Activated naive CD8-positive, alpha-beta T cell (primary cell): ENCODE results near the gene DYNC2H1.
"Not testable (repeated sequence)": the region's sequence is repeated elsewhere in the genome, so short reads cannot be mapped to it uniquely, and the experiment has no call there.

ENCODE experiments used
- H3K27ac Mint-ChIP-seq: one replicate; pipeline ENCODE4 v1.8.0; 2021; ENCODE audit warnings: mixed read lengths
- H3K27me3 Mint-ChIP-seq: one replicate; pipeline ENCODE4 v1.8.0; 2021; ENCODE audit warnings: mixed read lengths
- H3K36me3 Mint-ChIP-seq: one replicate; pipeline ENCODE4 v1.8.0; 2021; ENCODE audit warnings: mixed read lengths
- H3K4me1 Mint-ChIP-seq: one replicate; pipeline ENCODE4 v1.8.0; 2021; ENCODE audit warnings: low read depth, mixed read lengths
- H3K4me3 Mint-ChIP-seq: one replicate; pipeline ENCODE4 v1.8.0; 2021; ENCODE audit warnings: mild to moderate bottlenecking, mixed read lengths
- H3K9me3 Mint-ChIP-seq: one replicate; pipeline ENCODE4 v1.8.0; 2021; ENCODE audit warnings: low read depth, mixed read lengths

DYNC2H1 gene

GRCh38 chr11:103091801-103092524 lies 17.3 kb upstream of the DYNC2H1 start, which contains the start of gene DCUN1D5:
TSS of gene DCUN1D5 (minus strand) at chr11:103092160. CDS start at chr11:103091872, 288 bp downstream.
- peaks cover 10% of the 10 kb centered on the region for H3K27me3 Mint-ChIP-seq
- H3K9me3 Mint-ChIP-seq, result no peaks in the 10 kb centered on the region
- H3K36me3 Mint-ChIP-seq, result peaks cover 7% of the 10 kb centered on the region
- peak within 1 kb of the TSS; percentile 94 for H3K4me3 Mint-ChIP-seq
- peak within 1 kb of the TSS; percentile 92 for H3K27ac Mint-ChIP-seq
- peaks cover 30% of the 10 kb centered on the region for H3K4me1 Mint-ChIP-seq

- H3K4me1 Mint-ChIP-seq, result peaks cover 6% of the 10 kb centered on the region
- H3K27me3 Mint-ChIP-seq, result peaks cover 34% of the 10 kb centered on the region
- no peak overlapping the region for H3K4me3 Mint-ChIP-seq
- H3K36me3 Mint-ChIP-seq, result peaks cover 2% of the 10 kb centered on the region
- no peaks in the 10 kb centered on the region for H3K9me3 Mint-ChIP-seq
- no peak overlapping the region for H3K27ac Mint-ChIP-seq
Measured at GRCh38 chr11:103097279-103097678, 11.9 kb upstream of the DYNC2H1 start.

GRCh38 chr11:103109818-103110388 lies 677 bp downstream of the DYNC2H1 start:
- Mint-ChIP-seq H3K27ac (peak overlapping the region; percentile 86), H3K9me3 (no peaks in the 10 kb centered on the region), H3K36me3 (peaks cover 3% of the 10 kb centered on the region), H3K4me3 (peak overlapping the region; percentile 99), H3K4me1 (peaks cover 18% of the 10 kb centered on the region), H3K27me3 (no peaks in the 10 kb centered on the region)

- Mint-ChIP-seq H3K9me3 (no peaks in the 10 kb centered on the region), H3K27ac (no peak overlapping the region), H3K4me3 (peak overlapping the region; percentile 99), H3K4me1 (peaks cover 18% of the 10 kb centered on the region), H3K36me3 (peaks cover 3% of the 10 kb centered on the region), H3K27me3 (no peaks in the 10 kb centered on the region)
Measured at GRCh38 chr11:103110391-103110790, 1.2 kb downstream of the DYNC2H1 start.

GRCh38 chr11:103111400-103111799 lies 2.2 kb downstream of the DYNC2H1 start:
- H3K27me3 Mint-ChIP-seq, result no peaks in the 10 kb centered on the region
- H3K4me3 Mint-ChIP-seq, result no peak overlapping the region
- H3K4me1 Mint-ChIP-seq, result peaks cover 18% of the 10 kb centered on the region
- H3K9me3 Mint-ChIP-seq, result no peaks in the 10 kb centered on the region
- H3K27ac Mint-ChIP-seq, result no peak overlapping the region
- H3K36me3 Mint-ChIP-seq, result peaks cover 3% of the 10 kb centered on the region

GRCh38 chr11:103112364-103112763 lies 3.1 kb downstream of the DYNC2H1 start:
- H3K27me3 Mint-ChIP-seq, result no peaks in the 10 kb centered on the region
- no peak overlapping the region for H3K4me3 Mint-ChIP-seq
- H3K27ac Mint-ChIP-seq, result no peak overlapping the region
- H3K4me1 Mint-ChIP-seq, result peaks cover 18% of the 10 kb centered on the region
- peaks cover 3% of the 10 kb centered on the region for H3K36me3 Mint-ChIP-seq
- H3K9me3 Mint-ChIP-seq, result no peaks in the 10 kb centered on the region

- Mint-ChIP-seq H3K4me1 (peaks cover 4% of the 10 kb centered on the region), H3K4me3 (no peak overlapping the region), H3K27ac (no peak overlapping the region), H3K36me3 (peaks cover 3% of the 10 kb centered on the region), H3K9me3 (no peaks in the 10 kb centered on the region), H3K27me3 (no peaks in the 10 kb centered on the region)
Measured at GRCh38 chr11:103114836-103115235, 5.6 kb downstream of the DYNC2H1 start.

- H3K4me3 Mint-ChIP-seq, result no peak overlapping the region
- no peak overlapping the region for H3K27ac Mint-ChIP-seq
- peaks cover 11% of the 10 kb centered on the region for H3K36me3 Mint-ChIP-seq
- H3K4me1 Mint-ChIP-seq, result no peaks in the 10 kb centered on the region
- H3K27me3 Mint-ChIP-seq, result no peaks in the 10 kb centered on the region
- no peaks in the 10 kb centered on the region for H3K9me3 Mint-ChIP-seq
Measured at GRCh38 chr11:103125462-103125861, 16.2 kb downstream of the DYNC2H1 start.

GRCh38 chr11:103141986-103142385 lies 32.8 kb downstream of the DYNC2H1 start:
- H3K27ac Mint-ChIP-seq, H3K9me3 Mint-ChIP-seq, H3K4me1 Mint-ChIP-seq, H3K27me3 Mint-ChIP-seq, H3K4me3 Mint-ChIP-seq, H3K36me3 Mint-ChIP-seq: not testable (repeated sequence)

- Mint-ChIP-seq H3K4me3 (no peak overlapping the region), H3K4me1 (no peaks in the 10 kb centered on the region), H3K9me3 (no peaks in the 10 kb centered on the region), H3K36me3 (peaks cover 9% of the 10 kb centered on the region), H3K27me3 (no peaks in the 10 kb centered on the region), H3K27ac (no peak overlapping the region)
Measured at GRCh38 chr11:103147627-103148026, 38.4 kb downstream of the DYNC2H1 start.

- H3K4me3 Mint-ChIP-seq, result no peak overlapping the region
- H3K27me3 Mint-ChIP-seq, result no peaks in the 10 kb centered on the region
- no peaks in the 10 kb centered on the region for H3K9me3 Mint-ChIP-seq
- peaks cover 9% of the 10 kb centered on the region for H3K36me3 Mint-ChIP-seq
- no peak overlapping the region for H3K27ac Mint-ChIP-seq
- H3K4me1 Mint-ChIP-seq, result no peaks in the 10 kb centered on the region
Measured at GRCh38 chr11:103157542-103157941, 48.3 kb downstream of the DYNC2H1 start.

- no peaks in the 10 kb centered on the region for H3K9me3 Mint-ChIP-seq
- no peaks in the 10 kb centered on the region for H3K27me3 Mint-ChIP-seq
- no peak overlapping the region for H3K27ac Mint-ChIP-seq
- H3K4me1 Mint-ChIP-seq, result no peaks in the 10 kb centered on the region
- no peaks in the 10 kb centered on the region for H3K36me3 Mint-ChIP-seq
- H3K4me3 Mint-ChIP-seq, result no peak overlapping the region
Measured at GRCh38 chr11:103164093-103164796, 55.0 kb downstream of the DYNC2H1 start.

GRCh38 chr11:103167166-103167565 lies 57.9 kb downstream of the DYNC2H1 start:
- Mint-ChIP-seq H3K27me3 (no peaks in the 10 kb centered on the region), H3K36me3 (peaks cover 2% of the 10 kb centered on the region), H3K4me3 (no peak overlapping the region), H3K27ac (no peak overlapping the region), H3K4me1 (no peaks in the 10 kb centered on the region), H3K9me3 (no peaks in the 10 kb centered on the region)

GRCh38 chr11:103170865-103171264 lies 61.6 kb downstream of the DYNC2H1 start:
- no peaks in the 10 kb centered on the region for H3K27me3 Mint-ChIP-seq
- H3K4me3 Mint-ChIP-seq, result no peak overlapping the region
- H3K4me1 Mint-ChIP-seq, result no peaks in the 10 kb centered on the region
- no peaks in the 10 kb centered on the region for H3K9me3 Mint-ChIP-seq
- H3K27ac Mint-ChIP-seq, result no peak overlapping the region
- peaks cover 2% of the 10 kb centered on the region for H3K36me3 Mint-ChIP-seq

GRCh38 chr11:103175461-103176129 lies 66.4 kb downstream of the DYNC2H1 start:
- no peaks in the 10 kb centered on the region for H3K9me3 Mint-ChIP-seq
- H3K27ac Mint-ChIP-seq, result no peak overlapping the region
- no peaks in the 10 kb centered on the region for H3K4me1 Mint-ChIP-seq
- no peaks in the 10 kb centered on the region for H3K27me3 Mint-ChIP-seq
- H3K36me3 Mint-ChIP-seq, result peaks cover 2% of the 10 kb centered on the region
- no peak overlapping the region for H3K4me3 Mint-ChIP-seq
